Loucy (cell line): ENCODE results near the gene VTN.

ENCODE experiments used
- EZH2phosphoT487 ChIP-seq: fragments of 200-600 bp; IDR thresholded peaks from 2 replicates; pipeline ENCODE4 v1.6.1; 2018; ENCODE audit warnings: antibody characterized with exemption, mild to moderate bottlenecking, moderate library complexity, borderline replicate concordance
- TF ChIP-seq, protein P1 (sequence below): fragments of 200-600 bp; sonication (generic); conservative IDR thresholded peaks from 2 replicates; pipeline ENCODE4 v1.5.1; 2014; ENCODE audit warnings: mild to moderate bottlenecking, antibody characterized with exemption, low read length

DNA sequence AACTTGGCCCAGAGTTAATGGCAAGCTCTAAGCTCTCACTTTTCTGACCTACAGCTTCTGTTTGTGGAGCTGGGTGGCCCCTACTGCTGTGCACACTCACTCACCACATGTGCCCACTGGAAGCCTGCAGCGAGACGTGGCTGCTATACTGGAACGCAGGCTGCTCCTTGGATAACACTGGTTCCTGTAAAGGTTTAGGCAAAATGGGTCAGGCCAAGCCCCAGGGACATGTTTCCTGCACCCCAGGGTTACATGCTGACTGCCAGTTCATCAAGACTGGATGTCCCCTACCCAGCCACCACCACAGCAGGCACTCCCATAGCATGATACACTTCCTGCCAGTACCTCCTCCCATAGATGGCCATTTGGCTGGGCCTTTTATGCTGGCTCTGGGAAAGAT lies 21.1 kb downstream of the VTN start:
- TF ChIP-seq, protein P1, sequence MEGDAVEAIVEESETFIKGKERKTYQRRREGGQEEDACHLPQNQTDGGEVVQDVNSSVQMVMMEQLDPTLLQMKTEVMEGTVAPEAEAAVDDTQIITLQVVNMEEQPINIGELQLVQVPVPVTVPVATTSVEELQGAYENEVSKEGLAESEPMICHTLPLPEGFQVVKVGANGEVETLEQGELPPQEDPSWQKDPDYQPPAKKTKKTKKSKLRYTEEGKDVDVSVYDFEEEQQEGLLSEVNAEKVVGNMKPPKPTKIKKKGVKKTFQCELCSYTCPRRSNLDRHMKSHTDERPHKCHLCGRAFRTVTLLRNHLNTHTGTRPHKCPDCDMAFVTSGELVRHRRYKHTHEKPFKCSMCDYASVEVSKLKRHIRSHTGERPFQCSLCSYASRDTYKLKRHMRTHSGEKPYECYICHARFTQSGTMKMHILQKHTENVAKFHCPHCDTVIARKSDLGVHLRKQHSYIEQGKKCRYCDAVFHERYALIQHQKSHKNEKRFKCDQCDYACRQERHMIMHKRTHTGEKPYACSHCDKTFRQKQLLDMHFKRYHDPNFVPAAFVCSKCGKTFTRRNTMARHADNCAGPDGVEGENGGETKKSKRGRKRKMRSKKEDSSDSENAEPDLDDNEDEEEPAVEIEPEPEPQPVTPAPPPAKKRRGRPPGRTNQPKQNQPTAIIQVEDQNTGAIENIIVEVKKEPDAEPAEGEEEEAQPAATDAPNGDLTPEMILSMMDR: no peak
- no peak for TF ChIP-seq EZH2phosphoT487
